ENCODE measurements around the gene ZNF285.
"Not testable (repeated sequence)": the region's sequence is repeated elsewhere in the genome, so short reads cannot be mapped to it uniquely, and the experiment has no call there.

The ZNF285 gene

DNA sequence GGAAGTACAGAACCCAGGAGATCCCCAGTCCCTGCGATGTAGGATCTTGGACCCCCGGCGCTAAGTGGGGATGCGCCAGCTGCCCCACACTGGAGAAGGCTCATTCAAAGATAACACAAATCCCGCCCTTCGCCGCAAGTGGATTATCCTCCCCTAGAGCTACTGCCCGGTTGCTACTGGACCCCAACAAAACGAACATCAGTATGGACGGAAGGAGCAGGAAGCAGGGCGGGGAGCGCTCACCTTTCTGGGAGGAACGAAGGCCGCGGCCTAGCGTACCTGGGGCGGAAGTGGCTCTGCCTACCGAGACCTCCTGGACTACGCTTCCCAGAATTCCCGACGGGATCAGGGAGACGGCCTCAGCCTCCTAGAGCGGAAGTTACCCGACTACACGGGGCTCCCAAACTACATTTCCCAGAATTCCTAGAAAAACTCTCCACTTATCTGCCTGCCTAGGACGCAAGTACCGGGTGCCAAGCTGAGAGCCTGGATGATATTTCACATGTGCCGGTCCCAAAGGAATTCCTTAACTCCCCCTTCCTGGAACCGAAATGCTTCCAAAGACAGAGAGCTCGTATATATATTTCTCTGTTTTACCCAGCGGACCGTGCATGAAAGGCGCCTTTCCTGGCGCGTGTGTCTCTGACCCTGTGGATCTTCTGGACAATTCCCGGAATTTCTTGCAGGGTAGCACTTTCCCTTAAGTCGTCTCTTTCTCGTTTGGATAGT is 44.9 kb downstream of the ZNF285 start, which contains the start of gene ZNF112:
ZNF112 (minus strand) TSS at position 298 of the 729 bp plus-strand sequence. CDS start 16,141 bp downstream, outside the sequence.
- Histone ChIP-seq H3K4me3 (ENCODE audit: low read depth in 1 of 2, low read length in 2 of 2) (peak within 1 kb of the TSS; percentile 66 to 87), H3K4me1 (ENCODE audit: insufficient read depth, low read length) (peaks cover 7% of the 10 kb centered on the region), H3K9me3 (ENCODE audit: low read length) (no peaks in the 10 kb centered on the region), H3K9ac (ENCODE audit: low read length) (peak within 1 kb of the TSS; percentile 54), H3K36me3 (ENCODE audit: insufficient read depth, low read length) (no peaks in the 10 kb centered on the region), H3K27me3 (ENCODE audit: control insufficient read depth in 1 of 2, insufficient read depth in 2 of 2, low read length in 2 of 2) (no peaks in the 10 kb centered on the region), H3K27ac (ENCODE audit: low read depth, low read length) (peak within 1 kb of the TSS; percentile 75)

- H3K9me3 ChIP-seq (ENCODE audit: low read length) = peaks cover 63% of the 10 kb centered on the region
- H3K36me3 ChIP-seq (ENCODE audit: insufficient read depth, low read length) = no peaks in the 10 kb centered on the region
Observed at GRCh38 chr19:44346556-44346955, 54.9 kb downstream of the ZNF285 start.

GRCh38 chr19:44345959-44346358 is 55.4 kb downstream of the ZNF285 start:
- Histone ChIP-seq H3K9ac (ENCODE audit: low read length) (no peak overlapping the region), H3K4me3 (ENCODE audit: low read depth in 1 of 2, low read length in 2 of 2) (no peak overlapping the region), H3K36me3 (ENCODE audit: insufficient read depth, low read length) (peaks cover under 1% of the 10 kb centered on the region), H3K9me3 (ENCODE audit: low read length) (peaks cover 63% of the 10 kb centered on the region), H3K27me3 (ENCODE audit: control insufficient read depth in 1 of 2, insufficient read depth in 2 of 2, low read length in 2 of 2) (no peaks in the 10 kb centered on the region), H3K27ac (ENCODE audit: low read depth, low read length) (no peak overlapping the region), H3K4me1 (ENCODE audit: insufficient read depth, low read length) (no peaks in the 10 kb centered on the region)

More at GRCh38 chr19:44346556-44346955, 54.9 kb downstream of the ZNF285 start:
- no peaks in the 10 kb centered on the region for H3K4me1 ChIP-seq (ENCODE audit: insufficient read depth, low read length)
- H3K4me3 ChIP-seq (ENCODE audit: low read depth in 1 of 2, low read length in 2 of 2) = no peak overlapping the region
- H3K27ac ChIP-seq (ENCODE audit: low read depth, low read length) = no peak overlapping the region
- H3K9ac ChIP-seq (ENCODE audit: low read length) = no peak overlapping the region
- H3K27me3 ChIP-seq (ENCODE audit: control insufficient read depth in 1 of 2, insufficient read depth in 2 of 2, low read length in 2 of 2) = no peaks in the 10 kb centered on the region

DNA sequence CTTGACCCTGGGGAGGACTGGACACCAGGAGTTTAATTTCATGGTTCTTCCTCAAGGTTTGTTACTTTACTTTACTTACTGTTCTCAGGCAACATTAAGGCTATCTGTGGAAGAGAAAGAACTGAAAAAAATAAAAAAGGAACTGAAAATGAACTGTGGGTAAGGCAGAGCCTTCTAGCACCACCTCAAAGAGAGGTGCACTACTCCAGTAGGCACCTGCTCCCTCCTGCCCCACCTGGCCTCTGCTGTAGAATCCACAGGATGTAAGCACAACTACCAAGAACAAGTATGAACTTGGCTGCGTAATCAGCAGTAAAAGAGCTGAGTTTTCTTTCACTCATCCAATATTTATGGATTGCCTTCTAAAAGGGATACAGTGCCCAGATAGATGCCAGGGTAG is 57.2 kb downstream of the ZNF285 start:
- H3K4me3 ChIP-seq (ENCODE audit: low read depth in 1 of 2, low read length in 2 of 2) = no peak overlapping the region
- no peak overlapping the region for H3K9ac ChIP-seq (ENCODE audit: low read length)
- H3K4me1 ChIP-seq (ENCODE audit: insufficient read depth, low read length) = no peaks in the 10 kb centered on the region
- H3K27me3 ChIP-seq (ENCODE audit: control insufficient read depth in 1 of 2, insufficient read depth in 2 of 2, low read length in 2 of 2) = no peaks in the 10 kb centered on the region
- peaks cover 58% of the 10 kb centered on the region for H3K9me3 ChIP-seq (ENCODE audit: low read length)
- peaks cover 14% of the 10 kb centered on the region for H3K36me3 ChIP-seq (ENCODE audit: insufficient read depth, low read length)
- H3K27ac ChIP-seq (ENCODE audit: low read depth, low read length) = no peak overlapping the region

DNA sequence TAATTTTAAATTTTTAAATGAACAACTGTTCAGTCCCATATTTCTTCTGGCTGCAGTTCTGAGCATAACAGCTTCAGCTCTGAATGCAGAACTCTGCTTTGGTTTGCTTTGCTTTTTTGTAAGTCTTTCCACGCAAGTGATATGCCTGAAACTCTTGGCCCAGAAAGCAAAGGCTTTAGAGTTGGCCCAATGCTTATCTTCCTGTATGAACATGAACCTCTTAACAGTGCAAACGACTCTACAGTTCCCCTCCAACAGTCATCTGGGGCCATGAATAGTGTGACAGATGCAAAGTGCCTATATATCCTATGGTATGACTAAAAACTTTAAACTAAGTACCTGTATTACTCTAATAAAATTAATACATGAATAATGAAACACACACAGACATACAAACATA is 59.6 kb downstream of the ZNF285 start:
- Histone ChIP-seq H3K4me3 (ENCODE audit: low read depth in 1 of 2, low read length in 2 of 2) (no peak overlapping the region), H3K4me1 (ENCODE audit: insufficient read depth, low read length) (no peaks in the 10 kb centered on the region), H3K9me3 (ENCODE audit: low read length) (peaks cover 42% of the 10 kb centered on the region), H3K36me3 (ENCODE audit: insufficient read depth, low read length) (peaks cover 21% of the 10 kb centered on the region), H3K9ac (ENCODE audit: low read length) (no peak overlapping the region), H3K27ac (ENCODE audit: low read depth, low read length) (no peak overlapping the region), H3K27me3 (ENCODE audit: control insufficient read depth in 1 of 2, insufficient read depth in 2 of 2, low read length in 2 of 2) (no peaks in the 10 kb centered on the region)

GRCh38 chr19:44334639-44335038 is 66.8 kb downstream of the ZNF285 start:
- not testable (repeated sequence) for H3K9ac ChIP-seq (ENCODE audit: low read length); H3K27me3 ChIP-seq (ENCODE audit: control insufficient read depth in 1 of 2, insufficient read depth in 2 of 2, low read length in 2 of 2); H3K4me1 ChIP-seq (ENCODE audit: insufficient read depth, low read length); H3K4me3 ChIP-seq (ENCODE audit: low read depth in 1 of 2, low read length in 2 of 2); H3K27ac ChIP-seq (ENCODE audit: low read depth, low read length)
- H3K9me3 ChIP-seq (ENCODE audit: low read length) = peaks cover 23% of the 10 kb centered on the region
- peaks cover 70% of the 10 kb centered on the region for H3K36me3 ChIP-seq (ENCODE audit: insufficient read depth, low read length)

All from muscle layer of colon (tissue), 2 donors.